Common myeloid progenitor, CD34-positive (primary cell): Measurements from ENCODE around the gene GAD2.
"Not testable (repeated sequence)": the region's sequence is repeated elsewhere in the genome, so short reads cannot be mapped to it uniquely, and the experiment has no call there.

Source experiments
- CTCF ChIA-PET: fragments of 350-600 bp; sonication (Branson Sonifier 250); formaldehyde crosslinking; loops from one replicate; lab custom pipeline; 2021; ENCODE audit warnings: antibody characterized with exemption; lab: Charles Lee
- POLR2A ChIA-PET: fragments of 350-600 bp; sonication (Branson Sonifier 250); formaldehyde crosslinking; loops from one replicate; lab custom pipeline; 2021; ENCODE audit warnings: antibody characterized with exemption; lab: Charles Lee
- DNase-seq, 3 donors: peaks; one replicate each; pipeline versions ENCODE4 v3.0.0 to v3.0.0-alpha.2; 2013
- H3K27ac ChIP-seq, 2 experiments: 1 replicate in 1 of 2; 2 replicates in 1 of 2; pipeline ENCODE4 v1.7.0; 2013; ENCODE audit warnings: inconsistent platforms in 2 of 2, low read length in 2 of 2, mild to moderate bottlenecking in 2 of 2, low read depth in 1 of 2, moderate library complexity in 1 of 2; ENCODE audit not compliant: severe bottlenecking in 2 of 2, insufficient read depth in 1 of 2, poor library complexity in 1 of 2
- H3K27me3 ChIP-seq, 5 experiments: replicated peaks in 2 of 5; 1 replicate in 3 of 5; 2 replicates in 2 of 5; pipeline versions ENCODE4 v1.6.1 to v1.7.0; 2013; ENCODE audit warnings: low read length in 4 of 5, mild to moderate bottlenecking in 2 of 5, moderate library complexity in 2 of 5, inconsistent platforms in 1 of 5; ENCODE audit not compliant: insufficient read depth in 5 of 5, control insufficient read depth in 4 of 5
- H3K36me3 ChIP-seq, 4 experiments: 1 replicate in 2 of 4; 2 replicates in 2 of 4; pipeline versions ENCODE4 v1.6.1 to v1.7.0; 2013; ENCODE audit warnings: low read length in 3 of 4, control low read depth in 1 of 4, mild to moderate bottlenecking in 1 of 4; ENCODE audit not compliant: control insufficient read depth in 4 of 4, insufficient read depth in 4 of 4
- H3K4me1 ChIP-seq, 4 experiments: 1 replicate in 3 of 4; 2 replicates in 1 of 4; pipeline versions ENCODE4 v1.6.1 to v1.7.1; 2013; ENCODE audit warnings: low read length in 3 of 4, mild to moderate bottlenecking in 3 of 4, control low read depth in 1 of 4, inconsistent platforms in 1 of 4, moderate library complexity in 1 of 4; ENCODE audit not compliant: control insufficient read depth in 4 of 4, insufficient read depth in 4 of 4; ENCODE audit errors: control extremely low read depth in 1 of 4
- H3K4me3 ChIP-seq, 7 experiments: 1 replicate in 4 of 7; 2 replicates in 3 of 7; pipeline versions ENCODE4 v1.5.1 to v1.7.0; 2013; ENCODE audit warnings: mild to moderate bottlenecking in 7 of 7, low read length in 6 of 7, moderate library complexity in 6 of 7, inconsistent platforms in 2 of 7, low read depth in 2 of 7, control low read depth in 1 of 7; ENCODE audit not compliant: insufficient read depth in 4 of 7, control insufficient read depth in 1 of 7; ENCODE audit errors: extremely low read depth in 1 of 7
- H3K9me3 ChIP-seq, 5 experiments: 1 replicate in 4 of 5; 2 replicates in 1 of 5; pipeline versions ENCODE4 v1.6.1 to v1.7.1; 2013; ENCODE audit warnings: low read length in 4 of 5, mild to moderate bottlenecking in 2 of 5, inconsistent platforms in 1 of 5, low read depth in 1 of 5, moderate library complexity in 1 of 5; ENCODE audit not compliant: control insufficient read depth in 4 of 5, insufficient read depth in 2 of 5; ENCODE audit errors: control extremely low read depth in 1 of 5
- WGBS: methylation state at CpG from one replicate; pipeline ENCODE4 v1.1.5; 2013; ENCODE audit not compliant: insufficient coverage; 5-methylcytosine and 5-hydroxymethylcytosine counted together

Gene GAD2

GRCh38 chr10:26348821-26349417 lies 132.3 kb downstream of the GAD2 start:
- 94% methylated on average over 5 of the region's 9 CpGs for WGBS
- CTCF ChIA-PET = interaction anchor here (1.2 kb wide), 1 partner anchor 207 kb away, joined by 3 read pairs; no protein-coding TSS in a partner anchor
- H3K4me3 ChIP-seq, H3K27ac ChIP-seq, DNase-seq, H3K36me3 ChIP-seq, H3K4me1 ChIP-seq, H3K27me3 ChIP-seq, POLR2A ChIA-PET, H3K9me3 ChIP-seq: not testable (repeated sequence)
